GM18951 (cell line): Measurements from ENCODE around the gene FRMD4B.

Source experiments
- POLR2A ChIP-seq: IDR thresholded peaks from 4 replicates; pipeline ENCODE4 v1.6.1; 2011; ENCODE audit warnings: mild to moderate bottlenecking; ENCODE audit not compliant: insufficient read length, insufficient read depth; ENCODE audit errors: extremely low read depth
- in situ Hi-C: fragments of 300-500 bp; cut with MboI; formaldehyde crosslinking; loops from one replicate; pipeline ENCODE4 v1.12.0; 2022; ENCODE audit warnings: low sequenced_read_pairs, mixed read lengths, inconsistent platforms; ENCODE audit not compliant: unreplicated experiment

FRMD4B gene

DNA sequence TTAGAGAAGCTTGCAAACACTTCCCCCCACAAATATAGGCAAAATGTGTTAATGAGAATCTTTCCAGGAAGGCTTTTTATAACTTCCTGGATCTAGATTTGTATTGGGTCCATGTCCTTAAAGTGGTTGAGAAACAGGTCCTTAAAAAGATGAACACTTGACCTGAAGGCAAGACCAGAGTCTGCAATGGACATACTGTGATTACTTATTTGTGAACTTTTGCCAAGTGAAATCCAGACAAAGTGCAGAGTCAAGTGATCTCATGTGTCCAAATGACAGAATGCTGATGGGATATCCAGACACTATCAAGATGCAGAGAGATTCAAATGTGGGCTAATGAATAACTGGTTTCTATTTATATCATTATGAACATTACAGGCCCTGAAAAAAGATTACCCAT, 43.8 kb downstream of the FRMD4B start:
- TF ChIP-seq POLR2A: no peak
- in situ Hi-C loops: no loop called here

DNA sequence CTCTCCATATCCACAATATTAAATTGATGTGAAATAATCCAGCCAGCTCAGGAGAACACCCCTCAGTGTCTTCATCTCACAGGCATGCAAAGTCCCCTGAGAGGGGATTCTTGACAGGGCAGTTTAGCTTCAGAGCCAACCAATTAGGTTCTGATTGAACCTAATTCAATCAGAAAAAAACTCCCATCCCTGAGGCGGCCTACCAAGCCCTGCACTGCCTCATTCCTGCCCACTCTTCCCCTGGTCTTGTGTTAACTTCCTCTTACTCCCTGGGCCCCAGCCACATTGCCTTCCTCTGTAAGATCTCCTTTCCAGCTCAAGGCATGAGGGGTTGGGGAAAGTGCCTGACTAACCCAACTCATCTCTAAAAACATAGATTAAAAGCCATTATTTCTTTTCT, 46.1 kb downstream of the FRMD4B start:
- no peak for TF ChIP-seq POLR2A
- in situ Hi-C loops: no loop called here

DNA sequence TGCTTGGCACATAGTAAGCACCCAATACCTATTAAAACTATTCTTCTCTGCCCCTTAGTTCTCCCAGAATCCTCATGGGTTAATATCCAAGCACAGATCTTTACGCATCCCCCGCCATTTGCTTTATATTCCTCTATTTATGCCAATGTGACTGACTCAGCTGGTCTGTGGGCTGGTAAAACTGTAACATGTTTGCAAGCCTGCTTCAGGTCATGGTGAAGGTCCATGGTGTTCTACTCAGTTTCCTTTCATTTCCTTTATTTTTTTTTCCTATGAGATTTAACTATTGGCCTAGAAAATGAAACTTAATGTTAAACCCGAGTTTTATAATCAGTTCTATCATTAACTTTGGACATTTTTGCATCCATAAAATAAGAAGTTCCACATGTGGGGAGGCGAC, 47.0 kb downstream of the FRMD4B start:
- no peak for TF ChIP-seq POLR2A
- in situ Hi-C loops: no loop called here

DNA sequence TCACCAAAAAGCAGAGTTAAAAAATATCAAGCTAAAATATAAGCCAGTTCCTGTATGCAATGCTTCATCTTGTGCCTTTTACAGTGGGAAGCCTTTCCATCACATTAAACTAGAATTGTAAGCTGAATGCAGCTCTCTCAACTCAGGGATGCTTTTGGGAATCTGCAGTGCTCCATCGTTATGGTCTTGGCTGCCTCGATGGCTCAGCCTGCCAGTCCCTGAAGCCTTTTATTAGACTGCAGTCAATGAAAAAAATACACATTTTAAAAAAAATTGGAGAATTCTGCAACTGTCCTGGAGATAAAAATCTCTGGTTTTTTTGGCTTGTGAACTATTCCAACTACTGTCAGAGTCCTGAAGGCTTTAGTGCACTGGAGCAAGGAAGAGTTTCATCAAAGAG, 53.0 kb downstream of the FRMD4B start:
- no peak for TF ChIP-seq POLR2A
- in situ Hi-C loops: no loop called here

DNA sequence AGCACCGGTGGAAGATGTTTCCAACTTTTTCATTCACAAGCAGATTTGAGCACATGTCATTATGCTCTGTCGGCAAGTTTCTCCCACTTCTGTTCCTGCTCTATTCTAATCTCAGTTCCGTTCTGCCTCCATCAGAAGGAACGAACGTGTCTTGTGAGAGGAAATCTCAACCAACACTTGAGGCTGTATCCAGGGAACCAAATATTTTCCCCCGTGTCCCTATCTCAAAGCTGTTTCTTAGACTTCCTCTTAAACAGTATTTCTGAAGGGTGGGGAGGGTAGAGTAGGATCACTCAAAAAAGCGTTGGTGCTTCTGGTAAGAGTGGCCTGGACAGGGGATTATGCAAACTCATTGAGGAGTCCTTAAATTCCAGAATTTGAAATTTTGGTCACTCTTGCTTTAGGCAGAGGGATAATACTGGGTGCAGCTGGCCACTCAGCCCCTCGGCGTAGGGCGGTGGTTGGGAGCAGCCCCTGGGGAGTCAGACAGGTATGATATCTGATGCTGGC, 54.9 kb downstream of the FRMD4B start:
- TF ChIP-seq POLR2A: no peak
- in situ Hi-C loops: no loop called here

DNA sequence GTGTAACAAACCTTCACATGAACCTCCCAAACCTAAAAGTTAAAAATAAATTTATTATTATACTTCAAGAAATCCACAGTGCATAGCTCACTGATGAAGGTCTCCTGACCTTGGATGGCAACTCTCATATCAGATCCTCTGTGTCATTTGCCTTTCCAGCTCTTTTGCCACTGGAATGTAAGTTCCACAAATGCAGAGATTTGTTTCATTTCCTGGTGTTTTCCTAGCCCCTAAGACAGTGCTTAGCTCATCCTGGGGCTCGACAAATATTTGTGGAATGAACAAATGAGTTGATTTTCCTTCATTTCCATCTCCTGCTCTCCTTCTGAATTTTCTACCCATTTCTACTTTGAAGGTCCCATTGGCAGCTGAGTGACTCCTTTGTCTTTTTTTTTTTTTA, 56.0 kb downstream of the FRMD4B start:
- in situ Hi-C loops: loop anchor here (10.0 kb wide), 1 partner anchor 95 kb away; no protein-coding TSS in a partner anchor
- no peak for TF ChIP-seq POLR2A

DNA sequence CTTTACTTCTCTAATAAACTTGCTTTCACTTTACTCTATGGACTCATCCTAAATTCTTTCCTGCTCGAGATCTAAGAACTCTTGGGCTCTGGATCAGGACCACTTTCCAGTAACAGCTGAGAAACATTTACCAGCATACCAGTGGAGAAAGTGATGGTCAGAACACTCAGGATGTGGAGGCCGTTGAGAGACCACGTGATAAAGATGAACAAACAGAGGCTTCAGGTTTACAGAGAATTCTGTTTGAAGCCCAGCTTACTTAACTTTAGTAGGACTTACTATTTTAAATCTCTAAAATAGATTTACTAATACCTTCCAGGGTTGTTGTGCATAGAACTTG, 57.0 kb downstream of the FRMD4B start:
- in situ Hi-C loops: loop anchor here (10.0 kb wide), 1 partner anchor 96 kb away; no protein-coding TSS in a partner anchor
- TF ChIP-seq POLR2A: no peak

DNA sequence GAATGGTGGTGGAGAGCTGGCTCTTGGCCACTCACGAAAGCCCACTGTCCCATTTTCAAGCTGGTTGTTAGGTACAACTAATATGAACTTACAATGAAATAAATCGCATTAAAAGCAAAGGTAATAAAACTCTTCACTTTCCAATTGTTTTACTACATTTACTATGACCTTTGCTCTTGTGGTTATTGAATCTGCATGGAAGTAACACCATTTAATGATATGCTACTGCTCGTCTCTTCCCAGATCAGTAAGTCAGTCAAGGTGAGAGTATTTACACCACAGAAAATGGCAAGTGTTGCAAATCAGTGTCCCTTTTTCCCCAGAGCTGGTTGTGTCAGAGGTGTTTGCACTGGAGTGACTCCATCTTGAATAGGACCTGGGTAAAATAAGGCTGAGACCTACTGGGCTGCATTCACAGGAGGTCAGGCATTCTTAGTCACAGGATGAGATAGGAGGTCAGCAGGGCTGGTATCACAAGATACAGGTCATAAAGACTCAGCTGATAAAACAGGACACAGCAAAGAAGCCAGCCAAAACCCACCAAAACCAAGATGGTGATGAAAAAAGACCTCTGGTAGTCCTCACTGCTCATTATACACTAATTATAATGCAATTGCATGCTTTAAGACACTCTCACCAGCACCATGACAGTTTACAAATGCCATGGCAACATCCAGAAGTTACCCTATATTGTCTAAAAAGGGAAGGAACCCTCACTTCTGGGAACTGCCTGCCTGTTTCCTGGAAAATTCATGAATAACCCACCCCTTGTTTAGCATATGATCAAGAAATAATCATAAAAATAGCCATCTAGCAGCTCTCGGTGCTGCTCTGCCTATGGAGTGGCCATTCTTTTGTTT, 57.6 kb downstream of the FRMD4B start:
- TF ChIP-seq POLR2A: no peak
- in situ Hi-C loops: loop anchor here (10.0 kb wide), 1 partner anchor 96 kb away; no protein-coding TSS in a partner anchor

DNA sequence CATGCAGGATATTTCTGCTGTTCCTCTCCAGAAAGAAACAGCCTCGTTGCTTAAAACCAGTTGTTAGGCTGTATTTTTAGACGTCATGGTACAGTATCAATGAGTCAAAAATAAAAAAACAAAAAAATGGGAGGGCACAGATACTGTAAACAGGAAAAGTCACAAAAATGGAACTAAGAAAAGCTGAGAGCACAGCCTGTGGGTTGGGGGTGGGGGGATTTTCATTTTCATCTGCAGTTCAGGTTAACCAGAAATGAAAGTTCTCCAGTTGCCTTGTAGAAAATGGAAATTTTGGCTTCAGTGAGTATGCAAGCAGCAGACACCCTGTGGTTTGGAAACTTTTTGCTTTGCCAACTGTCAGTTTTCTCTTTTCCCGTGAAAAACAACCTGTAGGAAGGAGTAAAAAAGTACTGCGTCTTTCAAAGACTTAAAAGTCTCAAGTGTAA, 59.0 kb downstream of the FRMD4B start:
- in situ Hi-C loops: loop anchor here (10.0 kb wide), 1 partner anchor 98 kb away; no protein-coding TSS in a partner anchor

DNA sequence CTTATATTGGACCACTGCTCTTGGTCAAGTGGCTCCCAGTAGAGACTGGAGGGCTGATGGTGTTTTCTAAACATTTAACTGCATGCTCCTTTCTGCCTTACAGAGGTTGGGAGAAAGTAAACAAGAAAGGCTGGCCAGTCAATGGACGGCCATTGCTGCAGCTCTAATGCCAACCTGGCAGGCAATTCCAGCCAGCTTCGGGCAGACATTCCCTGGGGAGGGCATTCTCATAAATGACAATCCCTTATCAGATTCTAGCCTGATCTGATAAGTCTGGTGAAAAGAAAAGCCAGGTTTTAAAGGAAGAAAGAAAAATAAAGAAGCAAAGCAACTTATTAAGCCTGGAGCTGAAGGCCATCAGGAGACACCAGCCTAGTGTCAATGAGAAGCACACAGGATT, 60.7 kb downstream of the FRMD4B start:
- no peak for TF ChIP-seq POLR2A
- in situ Hi-C loops: loop anchor here (10.0 kb wide), 1 partner anchor 100 kb away; no protein-coding TSS in a partner anchor

More for the DNA sequence above, 59.0 kb downstream of the FRMD4B start:
- no peak for TF ChIP-seq POLR2A

DNA sequence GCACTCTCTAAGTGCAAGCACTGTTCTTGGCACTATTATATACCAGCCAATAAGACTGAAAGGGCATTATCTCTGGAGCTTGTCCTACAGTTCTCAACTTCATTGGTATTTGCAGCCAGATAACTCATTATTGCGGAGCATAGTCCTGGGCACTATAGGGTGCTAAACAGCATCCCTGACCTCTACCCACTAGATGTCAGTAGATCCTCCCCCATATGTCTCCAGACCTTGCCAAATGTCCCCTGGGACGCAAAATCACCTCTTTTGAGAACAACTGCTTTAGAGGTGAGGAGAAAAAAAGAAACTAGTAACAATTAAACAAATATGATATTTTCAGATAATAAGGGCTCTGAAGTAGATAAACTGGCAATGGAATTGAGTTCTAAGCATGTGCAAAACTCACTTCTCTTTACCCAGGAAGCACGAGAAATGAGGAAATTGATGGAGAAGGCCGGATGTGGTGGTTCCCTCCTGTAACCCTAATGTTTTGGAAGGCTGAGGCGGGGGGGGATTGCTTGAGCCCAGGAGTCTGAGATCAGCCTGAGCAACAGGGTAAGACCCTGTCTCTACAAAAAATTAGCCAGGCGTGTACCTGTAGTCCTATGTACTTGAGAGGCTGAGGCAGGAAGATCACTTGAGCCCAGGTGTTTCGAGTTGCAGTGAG, 61.4 kb downstream of the FRMD4B start:
- TF ChIP-seq POLR2A: no peak
- in situ Hi-C loops: loop anchor here (10.0 to 25.0 kb wide), 2 partner anchors 100 to 338 kb away; no protein-coding TSS in a partner anchor

DNA sequence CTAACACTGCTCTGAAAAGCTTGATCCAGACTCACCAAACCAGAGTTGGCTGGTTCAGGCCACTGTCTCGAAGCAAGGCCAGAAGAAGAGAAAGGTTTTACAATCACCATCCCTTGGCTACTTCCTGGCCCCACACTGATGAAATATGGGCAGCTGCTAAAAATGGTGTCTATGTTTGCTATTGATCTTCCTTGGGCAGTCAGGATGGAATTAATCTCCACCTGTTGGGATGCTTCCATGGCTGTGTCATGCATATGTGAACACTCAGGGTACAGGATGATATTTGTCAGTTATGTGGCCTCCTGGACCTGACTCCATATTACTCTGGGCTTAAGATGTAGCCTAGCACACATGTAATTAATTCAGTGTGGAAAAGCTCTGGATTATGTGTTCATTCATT, 61.9 kb downstream of the FRMD4B start:
- in situ Hi-C loops: loop anchor here (10.0 to 25.0 kb wide), 2 partner anchors 101 to 338 kb away; no protein-coding TSS in a partner anchor
- no peak for TF ChIP-seq POLR2A

DNA sequence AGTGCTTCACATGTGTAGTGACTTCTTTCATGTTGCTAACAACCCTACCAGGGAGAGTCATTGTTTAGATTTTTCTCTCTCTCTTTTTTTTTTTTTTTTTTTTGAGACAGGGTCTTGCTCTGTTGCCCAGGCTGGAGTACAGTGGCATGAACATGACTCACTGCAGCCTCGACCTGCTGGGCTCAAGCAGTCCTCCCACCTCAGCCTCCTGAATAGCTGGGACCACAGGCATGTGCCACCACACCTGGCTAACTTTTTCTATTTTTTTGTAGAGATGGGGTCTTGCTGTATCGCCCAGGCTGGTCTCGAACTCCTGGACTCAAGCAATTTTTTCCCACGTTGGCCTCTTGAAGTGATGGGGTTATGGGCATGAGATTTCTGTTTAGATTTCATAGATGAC, 63.4 kb downstream of the FRMD4B start:
- in situ Hi-C loops: loop anchor here (10.0 to 25.0 kb wide), 2 partner anchors 102 to 340 kb away; no protein-coding TSS in a partner anchor
